ENCODE results near the gene KDM6A. TPM values are rescaled to one million over a fixed set of nuclear protein-coding genes. Genes with fewer than 3 reads are reported as not detected.
"Not testable (repeated sequence)": the region's sequence is repeated elsewhere in the genome, so short reads cannot be mapped to it uniquely, and the experiment has no call there.

KDM6A gene
- total RNA-seq, 4 donors from 2014 or later, result 25.9 to 51.0 (median 34.9) TPM

DNA sequence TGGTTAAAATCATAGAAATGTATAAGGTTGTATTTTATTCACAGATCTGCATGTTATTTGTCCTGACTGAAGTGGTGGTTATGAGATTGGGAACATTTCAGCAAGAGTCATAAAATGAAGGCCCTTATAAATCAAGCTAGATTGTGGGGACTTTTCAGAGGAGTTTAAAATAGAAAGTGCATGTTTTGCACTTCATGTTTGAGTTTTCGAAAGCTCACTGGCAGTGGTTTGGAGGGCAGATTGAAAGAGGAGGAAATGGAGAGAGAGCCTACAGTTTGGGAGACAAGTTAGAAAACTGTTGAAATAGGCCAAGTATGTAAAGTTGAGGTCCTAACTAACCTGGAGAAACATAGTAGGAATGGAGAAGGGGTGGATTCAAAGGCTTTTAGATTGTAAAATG lies 124.9 kb downstream of the KDM6A start:
- Histone ChIP-seq H3K4me1 (peaks cover 0 to 7% (median 0%) of the 10 kb centered on the region in 4 donors), H3K36me3 (no peaks in the 10 kb centered on the region), H3K9me3 (no peaks in the 10 kb centered on the region), H3K4me3 (no peak overlapping the region), H3K27ac (no peak overlapping the region), H3K27me3 (no peaks in the 10 kb centered on the region)
- TF ChIP-seq, protein P1, sequence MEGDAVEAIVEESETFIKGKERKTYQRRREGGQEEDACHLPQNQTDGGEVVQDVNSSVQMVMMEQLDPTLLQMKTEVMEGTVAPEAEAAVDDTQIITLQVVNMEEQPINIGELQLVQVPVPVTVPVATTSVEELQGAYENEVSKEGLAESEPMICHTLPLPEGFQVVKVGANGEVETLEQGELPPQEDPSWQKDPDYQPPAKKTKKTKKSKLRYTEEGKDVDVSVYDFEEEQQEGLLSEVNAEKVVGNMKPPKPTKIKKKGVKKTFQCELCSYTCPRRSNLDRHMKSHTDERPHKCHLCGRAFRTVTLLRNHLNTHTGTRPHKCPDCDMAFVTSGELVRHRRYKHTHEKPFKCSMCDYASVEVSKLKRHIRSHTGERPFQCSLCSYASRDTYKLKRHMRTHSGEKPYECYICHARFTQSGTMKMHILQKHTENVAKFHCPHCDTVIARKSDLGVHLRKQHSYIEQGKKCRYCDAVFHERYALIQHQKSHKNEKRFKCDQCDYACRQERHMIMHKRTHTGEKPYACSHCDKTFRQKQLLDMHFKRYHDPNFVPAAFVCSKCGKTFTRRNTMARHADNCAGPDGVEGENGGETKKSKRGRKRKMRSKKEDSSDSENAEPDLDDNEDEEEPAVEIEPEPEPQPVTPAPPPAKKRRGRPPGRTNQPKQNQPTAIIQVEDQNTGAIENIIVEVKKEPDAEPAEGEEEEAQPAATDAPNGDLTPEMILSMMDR (IDR thresholded peaks at IDR 0.05), result no peak
- TF ChIP-seq POLR2A (IDR thresholded peaks at IDR 0.05), result no peak
- TF ChIP-seq EP300 (IDR thresholded peaks at IDR 0.05), result no peak
- 38 to 54% methylated on average over 1 of the region's 1 CpG for WGBS, 2 donors
- DNase-seq (ENCODE audit: low spot score in 2 of 2), result no peak

DNA sequence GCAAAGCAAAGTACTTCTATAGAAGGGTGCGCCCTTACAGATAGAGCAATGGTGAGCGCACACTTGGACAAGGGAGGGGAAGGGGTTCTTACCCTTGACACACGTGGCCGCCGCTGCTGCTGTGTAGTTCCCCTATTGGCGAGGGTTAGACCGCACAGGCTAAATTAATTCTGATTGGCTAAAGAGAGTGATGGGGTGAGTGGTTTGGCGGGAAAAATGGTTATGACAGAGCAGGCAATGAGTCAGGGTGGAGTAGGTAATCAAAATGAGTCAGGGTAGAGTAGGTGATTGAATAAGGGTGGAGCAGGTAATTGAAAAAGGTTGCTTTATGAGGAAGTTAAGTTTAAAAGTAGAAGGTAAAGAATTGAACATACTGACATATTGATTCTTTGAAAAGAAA lies 126.2 kb downstream of the KDM6A start:
- 96 to 98% methylated on average over 8 of the region's 8 CpGs for WGBS, 2 donors

DNA sequence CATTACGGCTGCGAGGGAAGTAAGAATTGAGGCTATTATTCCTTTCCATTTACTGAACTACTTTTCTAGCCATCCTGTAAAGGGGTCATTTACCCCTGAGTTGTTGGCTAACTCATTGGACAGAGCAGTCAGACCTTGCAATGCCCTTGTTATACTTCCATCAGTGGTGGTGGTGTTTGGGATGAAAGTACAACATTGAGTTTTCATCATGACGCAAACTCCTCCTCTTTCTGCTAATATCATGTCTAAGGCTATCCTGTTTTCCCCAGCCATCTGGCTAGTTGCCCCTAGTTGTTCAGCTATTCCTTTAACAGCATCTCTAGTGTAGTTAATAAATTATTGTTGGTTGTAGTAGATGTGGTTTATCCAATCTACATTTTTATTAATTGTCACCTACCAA lies 126.9 kb downstream of the KDM6A start:
- not testable (repeated sequence) for H3K4me3 ChIP-seq; H3K27ac ChIP-seq; H3K4me1 ChIP-seq; H3K27me3 ChIP-seq; H3K36me3 ChIP-seq; H3K9me3 ChIP-seq; DNase-seq (ENCODE audit: low spot score in 2 of 2)
- 96 to 97% methylated on average over 3 of the region's 3 CpGs for WGBS, 2 donors

More for the DNA sequence above, 126.2 kb downstream of the KDM6A start:
- H3K4me1 ChIP-seq; H3K36me3 ChIP-seq; H3K27me3 ChIP-seq; H3K27ac ChIP-seq; H3K4me3 ChIP-seq; H3K9me3 ChIP-seq; DNase-seq (ENCODE audit: low spot score in 2 of 2): not testable (repeated sequence)

DNA sequence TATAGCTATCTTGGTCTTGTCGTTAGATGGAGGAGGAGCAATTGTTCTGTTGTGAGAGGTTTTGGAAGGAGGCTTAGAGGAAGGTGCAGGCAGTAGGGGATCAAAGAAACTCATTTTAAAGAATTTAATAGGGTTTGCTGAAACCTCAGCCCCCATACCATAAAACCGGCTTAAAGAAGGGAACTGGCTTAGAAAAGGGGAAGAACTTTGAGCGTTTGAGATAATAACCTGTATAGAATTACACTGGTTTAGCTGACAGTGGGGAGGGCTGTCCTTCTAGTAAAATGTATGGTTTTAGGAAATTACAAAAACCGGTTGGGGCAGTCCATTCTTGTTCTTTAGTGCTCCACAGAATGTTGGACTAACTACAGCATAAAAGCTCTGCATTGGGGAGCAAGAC lies 128.1 kb downstream of the KDM6A start:
- H3K4me3 ChIP-seq, result no peak overlapping the region
- H3K27me3 ChIP-seq, result no peaks in the 10 kb centered on the region
- H3K27ac ChIP-seq, result no peak overlapping the region
- no peaks in the 10 kb centered on the region for H3K36me3 ChIP-seq
- 55 to 56% methylated on average over 4 of the region's 4 CpGs for WGBS, 2 donors
- TF ChIP-seq, protein P1 (IDR thresholded peaks at IDR 0.05), result no peak
- TF ChIP-seq POLR2A (IDR thresholded peaks at IDR 0.05) (no peak), EP300 (IDR thresholded peaks at IDR 0.05) (no peak)
- DNase-seq (ENCODE audit: low spot score in 2 of 2), result no peak
- H3K9me3 ChIP-seq, result peaks cover 0 to 1% (median 0%) of the 10 kb centered on the region in 4 donors
- peaks cover 0 to 7% (median 0%) of the 10 kb centered on the region in 4 donors for H3K4me1 ChIP-seq

DNA sequence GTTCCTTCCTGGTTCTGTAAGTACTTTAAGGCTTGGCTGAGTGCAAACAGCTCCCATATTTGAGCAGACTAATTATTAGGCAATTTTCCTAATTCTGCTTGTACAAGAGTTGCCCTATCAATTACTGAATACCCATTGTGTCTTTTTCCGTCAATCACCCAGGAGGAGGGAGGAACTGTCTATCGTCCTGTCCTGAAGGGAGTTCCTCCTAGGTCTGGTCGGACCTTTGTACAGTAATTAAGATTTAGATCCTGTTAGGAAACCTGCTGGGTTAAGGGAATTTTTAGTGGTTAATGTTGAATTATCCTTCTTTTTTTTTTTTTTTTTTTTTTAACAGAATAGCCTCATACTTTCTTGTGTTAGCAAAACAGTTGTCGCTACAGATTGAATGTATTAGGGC lies 130.1 kb downstream of the KDM6A start:
- TF ChIP-seq, protein P1 (IDR thresholded peaks at IDR 0.05), result no peak
- no peak for TF ChIP-seq POLR2A (IDR thresholded peaks at IDR 0.05)

DNA sequence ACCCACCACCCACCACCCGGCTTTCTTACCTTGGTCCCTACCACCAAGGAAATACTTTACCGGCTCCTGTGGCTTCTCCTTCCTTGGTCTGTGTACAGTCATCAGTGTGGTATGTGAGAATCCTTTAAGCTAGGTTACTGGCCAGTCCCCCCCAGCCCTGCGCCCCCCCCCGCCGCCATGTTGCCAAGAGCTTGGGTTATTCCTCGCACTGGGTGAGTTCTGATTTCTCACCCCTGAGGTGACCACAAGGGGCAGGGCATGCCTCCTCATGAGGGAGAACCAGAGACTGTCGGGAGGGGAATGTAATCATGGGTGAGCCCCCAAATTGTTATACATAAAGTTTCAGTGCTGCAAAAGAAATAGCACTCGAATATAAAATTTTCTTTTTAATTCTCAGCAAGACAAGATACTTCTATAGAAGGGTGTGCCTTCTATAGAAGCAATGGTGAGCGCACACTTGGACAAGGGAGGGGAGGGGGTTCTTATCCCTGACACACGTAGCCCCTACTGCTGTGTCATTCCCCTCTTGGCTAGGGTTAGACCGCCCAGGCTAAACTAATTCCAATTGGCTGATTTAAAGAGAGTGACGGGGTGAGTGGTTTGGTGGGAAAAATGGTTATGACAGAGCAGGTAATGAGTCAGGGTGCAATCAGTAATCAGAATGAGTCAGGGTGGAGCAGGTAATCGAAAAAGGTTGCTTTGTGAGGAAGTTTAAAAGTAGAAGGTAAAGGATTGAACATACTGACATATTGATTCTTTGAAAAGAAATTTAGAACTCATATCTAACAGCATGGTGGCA lies 133.2 kb downstream of the KDM6A start:
- no peak for DNase-seq (ENCODE audit: low spot score in 2 of 2)
- Histone ChIP-seq H3K36me3 (no peaks in the 10 kb centered on the region), H3K4me3 (no peak overlapping the region), H3K4me1 (peaks cover 0 to 5% (median 0%) of the 10 kb centered on the region in 4 donors), H3K27ac (no peak overlapping the region), H3K27me3 (no peaks in the 10 kb centered on the region), H3K9me3 (peaks cover 0 to 6% (median 0%) of the 10 kb centered on the region in 4 donors)
- TF ChIP-seq POLR2A (IDR thresholded peaks at IDR 0.05), result no peak
- TF ChIP-seq EP300 (IDR thresholded peaks at IDR 0.05), result no peak
- TF ChIP-seq, protein P1 (IDR thresholded peaks at IDR 0.05), result no peak
- 94 to 99% methylated on average over 9 to 13 of the region's 13 CpGs for WGBS, 2 donors

More for the DNA sequence above, 130.1 kb downstream of the KDM6A start:
- WGBS, 2 donors, result 82 to 84% methylated on average over 4 of the region's 4 CpGs
- no peak for DNase-seq (ENCODE audit: low spot score in 2 of 2)
- H3K27ac ChIP-seq, result no peak overlapping the region
- peaks cover 0 to 7% (median 0%) of the 10 kb centered on the region in 4 donors for H3K4me1 ChIP-seq
- peaks cover 0 to 6% (median 0%) of the 10 kb centered on the region in 4 donors for H3K9me3 ChIP-seq
- no peak overlapping the region for H3K4me3 ChIP-seq
- no peaks in the 10 kb centered on the region for H3K36me3 ChIP-seq
- no peaks in the 10 kb centered on the region for H3K27me3 ChIP-seq
